Stomach (tissue), 9 donors: ENCODE results near the gene FAM98C. TPM values are rescaled to one million over a fixed set of nuclear protein-coding genes. Genes with fewer than 3 reads are reported as not detected.

ENCODE experiments used
- DNase-seq, 2 donors: peaks; one replicate each; pipeline versions ENCODE4 v3.0.0 to v3.0.0-alpha.2; 2013 to 2019
- H3K27ac ChIP-seq, 5 donors: fragments of 200-600 bp in 4 of 5; sonication (generic) in 4 of 5; one replicate each; pipeline ENCODE4 v1.5.1; 2013 to 2019; ENCODE audit warnings: mild to moderate bottlenecking in 1 of 5, moderate library complexity in 1 of 5
- H3K27me3 ChIP-seq, 3 donors: fragments of 200-600 bp; sonication (generic); one replicate each; pipeline ENCODE4 v1.5.1; 2017 to 2019; ENCODE audit warnings: mixed run types in 1 of 3
- H3K36me3 ChIP-seq, 4 donors: fragments of 200-600 bp; sonication (generic); 1 replicate in 3 of 4; 2 replicates in 1 of 4; pipeline ENCODE4 v1.5.1; 2016 to 2019
- H3K4me1 ChIP-seq, 4 donors: fragments of 200-600 bp; sonication (generic); one replicate each; pipeline ENCODE4 v1.5.1; 2016 to 2019
- H3K4me3 ChIP-seq, 4 donors: fragments of 200-600 bp; sonication (generic) in 3 of 4; one replicate each; pipeline ENCODE4 v1.5.1; 2016 to 2019; ENCODE audit warnings: mild to moderate bottlenecking in 1 of 4
- H3K9me3 ChIP-seq, 4 donors: fragments of 200-600 bp; sonication (generic); one replicate each; pipeline ENCODE4 v1.5.1; 2016 to 2019
- CTCF ChIP-seq, 7 experiments: fragments of 450-650 bp in 4 of 7; fragments of 200-600 bp in 3 of 7; sonication (generic) in 3 of 7; IDR thresholded peaks; one replicate each; pipeline ENCODE4 v1.5.1; 2016 to 2019; ENCODE audit warnings: antibody characterized with exemption in 7 of 7, control low read depth in 2 of 7, mild to moderate bottlenecking in 1 of 7
- EP300 ChIP-seq: sonication (generic); formaldehyde crosslinking; IDR thresholded peaks from one replicate; pipeline ENCODE4 v1.6.1; 2017; ENCODE audit warnings: antibody characterized with exemption
- POLR2A ChIP-seq, 4 donors: fragments of 450-650 bp; IDR thresholded peaks; one replicate each; pipeline ENCODE4 v1.6.1; 2016; ENCODE audit warnings: antibody characterized with exemption in 4 of 4, control low read depth in 2 of 4, mild to moderate bottlenecking in 1 of 4, moderate library complexity in 1 of 4
- POLR2AphosphoS5 ChIP-seq, 3 donors: sonication (generic); formaldehyde crosslinking; IDR thresholded peaks; one replicate each; pipeline ENCODE4 v1.6.1; 2016; ENCODE audit warnings: antibody characterized with exemption in 3 of 3
- WGBS, 5 donors: extraction: QIAGEN DNeasy Blood & Tissue Kit in 3 of 5; methylation state at CpG; one replicate each; pipeline versions ENCODE4 v1.1.5 to v1.1.7; 2013 to 2018; 5-methylcytosine and 5-hydroxymethylcytosine counted together
- intact Hi-C: fragments of 100-400 bp; cut with DNase I; formaldehyde crosslinking; loops from one replicate; pipeline ENCODE4 v1.15.1; 2023; ENCODE audit warnings: low total_unique reads
- polyA plus RNA-seq, 3 donors: library from polyadenylated mRNA; stranded (reverse); fragments of 200-250 nt; gene quantifications; one replicate each; pipeline ENCODE4 v1.2.3, GENCODE V29; 2013
- total RNA-seq, 5 donors: library from RNA; depleted of rRNA; stranded (reverse); fragments of >200 nt; gene quantifications; one replicate each; pipeline versions ENCODE4 v1.1.0 to v1.2.3, GENCODE V29; 2014 to 2016
- donor health status: healthy with polysubstance abuse.
- donor health status: Bipolar disorder and iron deficiency.
- donor health status: healthy.

FAM98C gene
- total and polyA plus RNA-seq, 8 donors: 4.0 to 222 (median 19.9) TPM

- Histone ChIP-seq H3K36me3 (no peaks in the 10 kb centered on the region), H3K27me3 (no peaks in the 10 kb centered on the region), H3K4me1 (no peaks in the 10 kb centered on the region), H3K27ac (no peak overlapping the region), H3K4me3 (no peak overlapping the region), H3K9me3 (no peaks in the 10 kb centered on the region)
- no peak for DNase-seq
- WGBS, 5 donors: 77 to 85% (median 78%) methylated on average over 8 of the region's 8 CpGs
- intact Hi-C loops: no loop called here
- TF ChIP-seq POLR2A (IDR thresholded peaks at IDR 0.05) (no peak), POLR2AphosphoS5 (IDR thresholded peaks at IDR 0.05) (no peak), CTCF (IDR thresholded peaks at IDR 0.05) (no peak), EP300 (no peak)
Observed at GRCh38 chr19:38451036-38451435, 48.1 kb downstream of the FAM98C start.

GRCh38 chr19:38451629-38452028 lies 48.7 kb downstream of the FAM98C start:
- H3K4me1 ChIP-seq: no peaks in the 10 kb centered on the region
- no peaks in the 10 kb centered on the region for H3K36me3 ChIP-seq
- H3K4me3 ChIP-seq: no peak overlapping the region
- H3K27ac ChIP-seq: no peak overlapping the region
- no peaks in the 10 kb centered on the region for H3K27me3 ChIP-seq
- DNase-seq: no peak
- H3K9me3 ChIP-seq: no peaks in the 10 kb centered on the region
- intact Hi-C loops: no loop called here
- WGBS, 5 donors: 74 to 90% (median 89%) methylated on average over 5 to 9 of the region's 9 CpGs
- TF ChIP-seq CTCF (IDR thresholded peaks at IDR 0.05) (no peak), POLR2AphosphoS5 (IDR thresholded peaks at IDR 0.05) (no peak), POLR2A (IDR thresholded peaks at IDR 0.05) (no peak), EP300 (no peak)

- 59 to 76% (median 71%) methylated on average over 37 to 45 of the region's 45 CpGs for WGBS, 5 donors
- TF ChIP-seq POLR2A (IDR thresholded peaks at IDR 0.05): no peak
- no peak for TF ChIP-seq EP300
- TF ChIP-seq CTCF (IDR thresholded peaks at IDR 0.05): no peak
- TF ChIP-seq POLR2AphosphoS5 (IDR thresholded peaks at IDR 0.05): no peak
- no peak overlapping the region for H3K4me3 ChIP-seq
- H3K27me3 ChIP-seq: no peaks in the 10 kb centered on the region
- peak in 1 of 2 donors; percentile 12 for DNase-seq
- H3K27ac ChIP-seq: no peak overlapping the region
- no peaks in the 10 kb centered on the region for H3K9me3 ChIP-seq
- H3K36me3 ChIP-seq: no peaks in the 10 kb centered on the region
- H3K4me1 ChIP-seq: no peaks in the 10 kb centered on the region
- intact Hi-C loops: no loop called here
Observed at GRCh38 chr19:38452430-38453366, 49.8 kb downstream of the FAM98C start.

- Histone ChIP-seq H3K27me3 (no peaks in the 10 kb centered on the region), H3K4me3 (no peak overlapping the region), H3K9me3 (no peaks in the 10 kb centered on the region), H3K36me3 (no peaks in the 10 kb centered on the region), H3K27ac (no peak overlapping the region), H3K4me1 (no peaks in the 10 kb centered on the region)
- 69 to 82% (median 74%) methylated on average over 3 of the region's 3 CpGs for WGBS, 5 donors
- intact Hi-C loops: no loop called here
- TF ChIP-seq POLR2A (IDR thresholded peaks at IDR 0.05): no peak
- TF ChIP-seq POLR2AphosphoS5 (IDR thresholded peaks at IDR 0.05): no peak
- TF ChIP-seq EP300: no peak
- TF ChIP-seq CTCF (IDR thresholded peaks at IDR 0.05): no peak
- DNase-seq: no peak
Observed at GRCh38 chr19:38453596-38453995, 50.7 kb downstream of the FAM98C start.
